CD4-positive, alpha-beta memory T cell (primary cell): ENCODE measurements around the gene LRRN3. TPM values are rescaled to one million over a fixed set of nuclear protein-coding genes. Genes with fewer than 3 reads are reported as not detected.

Source experiments
- CTCF ChIA-PET: fragments of 350-600 bp; sonication (Branson Sonifier 250); formaldehyde crosslinking; loops from one replicate; lab custom pipeline; 2021; ENCODE audit warnings: inconsistent platforms; ENCODE audit not compliant: partially characterized antibody; lab: Charles Lee
- POLR2A ChIA-PET: fragments of 350-600 bp; sonication (Branson Sonifier 250); formaldehyde crosslinking; loops from one replicate; lab custom pipeline; 2021; ENCODE audit not compliant: partially characterized antibody; lab: Charles Lee
- DNase-seq, 5 donors: peaks; one replicate each; pipeline versions ENCODE4 v3.0.0 to v3.0.0-alpha.2; 2020 to 2022; ENCODE audit warnings: mixed read lengths in 1 of 5
- H3K27ac ChIP-seq: one replicate; pipeline ENCODE4 v1.7.0; 2013; ENCODE audit warnings: low read depth, low read length
- H3K27me3 ChIP-seq: 2 replicates; pipeline ENCODE4 v1.7.0; 2013; ENCODE audit warnings: mild to moderate bottlenecking, low read length, moderate library complexity; ENCODE audit not compliant: insufficient read depth
- H3K36me3 ChIP-seq: 2 replicates; pipeline ENCODE4 v1.7.0; 2013; ENCODE audit warnings: mild to moderate bottlenecking, low read length, moderate library complexity; ENCODE audit not compliant: insufficient read depth
- H3K4me1 ChIP-seq: 2 replicates; pipeline ENCODE4 v1.7.0; 2013; ENCODE audit warnings: mild to moderate bottlenecking, low read length, moderate library complexity; ENCODE audit not compliant: insufficient read depth
- H3K4me3 ChIP-seq, 2 donors: one replicate each; pipeline ENCODE4 v1.7.0; 2013; ENCODE audit warnings: low read length in 2 of 2, mild to moderate bottlenecking in 1 of 2
- H3K9me3 ChIP-seq, 2 donors: one replicate each; pipeline ENCODE4 v1.7.0; 2013; ENCODE audit warnings: low read length in 2 of 2, control low read depth in 1 of 2; ENCODE audit not compliant: control insufficient read depth in 1 of 2
- H3K27ac Mint-ChIP-seq, 7 donors: one replicate each; pipeline ENCODE4 v1.8.0; 2020 to 2021; ENCODE audit warnings: mixed read lengths in 7 of 7, mild to moderate bottlenecking in 6 of 7, inconsistent platforms in 3 of 7, moderate library complexity in 3 of 7
- H3K27me3 Mint-ChIP-seq, 2 donors: one replicate each; pipeline ENCODE4 v1.8.0; 2020 to 2021; ENCODE audit warnings: mixed read lengths in 2 of 2
- H3K36me3 Mint-ChIP-seq, 2 donors: one replicate each; pipeline ENCODE4 v1.8.0; 2020 to 2021; ENCODE audit warnings: mixed read lengths in 2 of 2, inconsistent platforms in 1 of 2, mild to moderate bottlenecking in 1 of 2
- H3K4me1 Mint-ChIP-seq, 4 donors: one replicate each; pipeline ENCODE4 v1.8.0; 2020 to 2021; ENCODE audit warnings: mixed read lengths in 4 of 4, mild to moderate bottlenecking in 1 of 4
- H3K4me3 Mint-ChIP-seq, 8 donors: one replicate each; pipeline ENCODE4 v1.8.0; 2020 to 2021; ENCODE audit warnings: mixed read lengths in 8 of 8, mild to moderate bottlenecking in 7 of 8, moderate library complexity in 6 of 8, inconsistent platforms in 3 of 8
- H3K9me3 Mint-ChIP-seq, 8 donors: one replicate each; pipeline ENCODE4 v1.8.0; 2020 to 2021; ENCODE audit warnings: mixed read lengths in 8 of 8, mild to moderate bottlenecking in 5 of 8, inconsistent platforms in 3 of 8, moderate library complexity in 1 of 8
- intact Hi-C: fragments of 100-400 bp; cut with micrococcal nuclease; formaldehyde crosslinking; loops from one replicate; pipeline ENCODE4 v1.15.1; 2023
- polyA plus RNA-seq, 2 donors: library from polyadenylated mRNA; unstranded; fragments of 300-500 nt; fragmentation: Illumina TruSeq; gene quantifications; one replicate each; pipeline ENCODE4 v1.2.3, GENCODE V29; 2021
- total RNA-seq, 2 experiments: library from RNA; stranded (reverse); gene quantifications; one replicate each; pipeline ENCODE4 v1.2.3, GENCODE V29; 2021

Gene LRRN3
- total and polyA plus RNA-seq, 4 experiments from 2014 or later: 10.8 to 42.7 (median 27.2) TPM

DNA sequence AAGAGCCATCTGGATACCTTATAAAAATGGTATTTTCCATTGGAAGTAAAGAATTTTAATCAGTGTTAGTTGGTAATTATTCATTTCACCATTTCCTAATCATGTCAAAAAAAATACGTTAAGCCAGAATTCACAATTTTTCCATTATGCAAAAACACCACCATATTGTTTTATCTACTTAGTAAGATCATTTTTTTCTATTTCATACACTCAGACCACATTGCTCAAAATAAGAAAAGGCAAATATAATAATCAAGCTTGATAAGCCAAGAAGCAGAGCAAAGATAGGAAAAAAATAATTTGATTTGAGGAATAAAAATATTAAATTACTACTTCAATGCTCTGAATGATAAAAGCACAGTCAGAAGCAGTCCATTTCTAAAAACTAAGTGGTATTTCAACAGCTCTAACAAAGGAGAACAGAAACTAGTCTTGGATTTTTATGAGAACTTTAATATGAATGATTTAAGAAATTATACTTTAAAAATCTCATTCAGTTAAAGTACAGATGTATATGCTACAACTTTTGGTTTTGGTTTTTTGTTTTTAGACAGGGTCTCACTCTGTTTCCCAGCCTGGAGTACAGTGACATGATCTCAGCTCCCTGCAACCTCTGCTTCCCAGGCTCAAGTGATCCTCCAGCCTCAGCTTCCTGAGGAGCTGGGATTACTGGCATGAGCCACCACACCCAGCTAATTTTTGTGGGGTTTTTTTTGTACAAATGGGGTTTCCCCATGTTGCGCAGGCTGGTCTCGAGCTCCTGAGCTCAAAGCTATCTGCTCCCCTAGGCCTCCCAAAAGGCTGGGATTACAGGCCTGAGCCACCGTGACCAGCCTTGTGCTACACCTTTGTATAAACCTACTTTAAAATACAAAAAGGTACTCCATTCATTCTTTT is 46.6 kb downstream of the LRRN3 start:
- CTCF ChIA-PET: no interaction called here
- peak overlapping the region; percentile 81 to 96 (median 91) for H3K27ac Mint-ChIP-seq
- peaks cover 13 to 22% (median 20%) of the 10 kb centered on the region in 4 donors for H3K4me1 Mint-ChIP-seq
- H3K27ac ChIP-seq: peak overlapping the region; percentile 50
- no peaks in the 10 kb centered on the region for H3K27me3 Mint-ChIP-seq
- H3K9me3 ChIP-seq: no peaks in the 10 kb centered on the region
- intact Hi-C loops: no loop called here
- H3K27me3 ChIP-seq: no peaks in the 10 kb centered on the region
- no peaks in the 10 kb centered on the region for H3K36me3 ChIP-seq
- H3K36me3 Mint-ChIP-seq: peaks cover 0 to 2% of the 10 kb centered on the region in 2 donors
- POLR2A ChIA-PET: interaction anchor here (0.9 to 1.6 kb wide), 4 partner anchors 8 to 54 kb away, joined by 3 to 7 read pairs (median 4); no protein-coding TSS in a partner anchor
- H3K4me3 Mint-ChIP-seq: peak overlapping the region in 7 of 8 donors; percentile 18 to 80 (median 68)
- no peak overlapping the region for H3K4me3 ChIP-seq
- H3K4me1 ChIP-seq: peaks cover 19% of the 10 kb centered on the region
- peak in 2 of 5 donors; percentile 39 to 52 for DNase-seq
- no peaks in the 10 kb centered on the region for H3K9me3 Mint-ChIP-seq

DNA sequence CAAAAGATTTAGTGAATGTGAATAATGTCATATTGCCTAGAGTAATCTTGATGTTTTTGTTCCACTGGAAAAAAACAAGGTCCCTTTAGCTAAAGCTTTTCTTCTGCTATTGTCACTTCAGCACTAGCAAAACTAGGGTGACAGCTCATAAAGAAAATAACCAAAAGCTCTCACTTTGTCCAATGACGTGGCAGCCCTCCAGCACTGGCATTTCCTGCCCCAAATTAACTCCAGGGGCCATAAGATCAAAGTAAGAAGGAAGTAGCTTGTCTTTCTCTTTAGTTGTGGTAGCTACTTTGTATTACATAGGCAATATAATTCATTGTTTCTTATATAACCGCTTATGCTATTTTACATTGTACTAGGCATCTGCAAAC is 47.3 kb downstream of the LRRN3 start:
- no peaks in the 10 kb centered on the region for H3K36me3 ChIP-seq
- ChIA-PET POLR2A (interaction anchor here (0.9 to 1.6 kb wide), 4 partner anchors 8 to 55 kb away, joined by 3 to 7 read pairs (median 4); no protein-coding TSS in a partner anchor), CTCF (interaction anchor here (0.9 to 1.0 kb wide), 2 partner anchors 41 to 45 kb away, joined by 3 read pairs; no protein-coding TSS in a partner anchor)
- peaks cover 13 to 22% (median 20%) of the 10 kb centered on the region in 4 donors for H3K4me1 Mint-ChIP-seq
- H3K9me3 Mint-ChIP-seq: no peaks in the 10 kb centered on the region
- H3K27me3 ChIP-seq: no peaks in the 10 kb centered on the region
- no peaks in the 10 kb centered on the region for H3K9me3 ChIP-seq
- no peaks in the 10 kb centered on the region for H3K27me3 Mint-ChIP-seq
- intact Hi-C loops: no loop called here
- peak; percentile 66 to 75 (median 74) for DNase-seq
- peak overlapping the region; percentile 50 for H3K27ac ChIP-seq
- H3K4me3 ChIP-seq: no peak overlapping the region
- H3K4me3 Mint-ChIP-seq: peak overlapping the region in 6 of 8 donors; percentile 46 to 80 (median 69)
- peak overlapping the region; percentile 81 to 96 (median 91) for H3K27ac Mint-ChIP-seq
- peaks cover 19% of the 10 kb centered on the region for H3K4me1 ChIP-seq
- peaks cover 0 to 2% of the 10 kb centered on the region in 2 donors for H3K36me3 Mint-ChIP-seq

DNA sequence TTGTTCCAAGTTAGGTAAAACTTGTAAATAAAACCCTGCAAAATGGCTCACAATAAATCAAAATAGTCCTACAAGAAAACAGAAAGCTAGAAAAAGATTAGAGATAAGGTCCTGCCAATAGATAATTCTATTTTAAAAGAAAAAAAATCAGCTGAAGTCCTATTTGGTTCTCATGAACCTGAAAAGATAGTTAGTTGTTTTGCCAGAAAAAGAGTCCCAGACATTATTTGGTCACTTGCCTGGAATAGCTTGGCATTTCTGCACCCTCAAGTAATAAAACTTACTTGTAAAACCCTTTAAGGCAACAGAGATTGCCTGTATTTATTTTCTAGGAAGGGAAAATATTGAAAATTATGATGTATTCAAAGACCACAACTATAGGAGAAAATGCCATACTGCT is 47.7 kb downstream of the LRRN3 start:
- H3K36me3 Mint-ChIP-seq: peaks cover 0 to 2% of the 10 kb centered on the region in 2 donors
- H3K4me1 Mint-ChIP-seq: peaks cover 13 to 22% (median 20%) of the 10 kb centered on the region in 4 donors
- CTCF ChIA-PET: interaction anchor here (0.9 to 1.0 kb wide), 2 partner anchors 42 to 45 kb away, joined by 3 read pairs; no protein-coding TSS in a partner anchor
- Histone ChIP-seq H3K27ac (no peak overlapping the region), H3K4me1 (peaks cover 19% of the 10 kb centered on the region), H3K36me3 (no peaks in the 10 kb centered on the region), H3K9me3 (no peaks in the 10 kb centered on the region), H3K27me3 (no peaks in the 10 kb centered on the region), H3K4me3 (no peak overlapping the region)
- H3K27ac Mint-ChIP-seq: peak overlapping the region; percentile 81 to 96 (median 91)
- H3K27me3 Mint-ChIP-seq: no peaks in the 10 kb centered on the region
- H3K4me3 Mint-ChIP-seq: peak overlapping the region in 6 of 8 donors; percentile 46 to 80 (median 69)
- intact Hi-C loops: no loop called here
- no peak for DNase-seq
- POLR2A ChIA-PET: interaction anchor here (0.9 to 1.6 kb wide), 4 partner anchors 9 to 56 kb away, joined by 3 to 7 read pairs (median 4); no protein-coding TSS in a partner anchor
- no peaks in the 10 kb centered on the region for H3K9me3 Mint-ChIP-seq

DNA sequence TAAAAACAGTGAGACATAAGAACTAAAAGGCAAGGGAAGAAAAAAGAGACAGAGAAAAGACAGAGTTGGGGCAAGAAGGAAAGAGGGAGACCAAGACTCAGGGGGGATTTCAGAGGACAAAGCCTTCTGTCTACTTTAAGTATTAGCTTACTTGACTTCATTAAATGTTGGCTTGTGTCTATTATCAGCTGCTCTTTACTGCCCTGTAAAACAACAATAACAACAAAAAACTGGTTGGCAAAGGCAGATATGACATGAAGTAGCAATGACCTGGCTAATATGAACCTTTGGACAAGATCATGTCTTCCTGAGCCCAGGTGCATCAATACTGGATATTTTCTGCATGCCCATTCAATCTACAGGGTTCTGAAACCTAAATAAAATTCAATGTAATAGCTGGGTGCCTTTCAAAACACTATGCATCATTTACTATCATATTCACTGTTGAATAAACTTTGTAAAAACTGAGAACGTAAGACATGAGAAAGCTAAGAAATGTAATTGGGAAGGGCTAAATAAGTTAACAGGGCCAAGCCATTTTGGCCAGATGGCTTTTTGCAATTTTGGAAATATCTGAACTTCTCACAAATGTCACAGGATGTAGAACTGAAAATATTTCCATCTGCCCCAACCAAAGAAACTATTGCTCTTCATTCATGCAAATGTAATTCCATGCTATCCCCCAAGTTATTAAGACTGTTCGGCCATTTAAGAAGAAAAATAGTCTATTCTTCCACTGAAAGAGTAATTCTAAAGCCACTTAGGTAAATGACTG is 49.4 kb downstream of the LRRN3 start:
- Mint-ChIP-seq H3K9me3 (no peaks in the 10 kb centered on the region), H3K4me3 (no peak overlapping the region), H3K27me3 (no peaks in the 10 kb centered on the region), H3K36me3 (peaks cover 0 to 2% of the 10 kb centered on the region in 2 donors), H3K27ac (peak overlapping the region in 3 of 7 donors; percentile 51 to 68 (median 61)), H3K4me1 (peaks cover 13 to 22% (median 20%) of the 10 kb centered on the region in 4 donors)
- intact Hi-C loops: no loop called here
- Histone ChIP-seq H3K9me3 (no peaks in the 10 kb centered on the region), H3K4me1 (peaks cover 19% of the 10 kb centered on the region), H3K27me3 (no peaks in the 10 kb centered on the region), H3K27ac (no peak overlapping the region), H3K36me3 (no peaks in the 10 kb centered on the region), H3K4me3 (no peak overlapping the region)
- ChIA-PET POLR2A (interaction anchor here (1.5 kb wide), 1 partner anchor 23 kb away, joined by 3 read pairs; no protein-coding TSS in a partner anchor), CTCF (no interaction called here)
- DNase-seq: no peak

DNA sequence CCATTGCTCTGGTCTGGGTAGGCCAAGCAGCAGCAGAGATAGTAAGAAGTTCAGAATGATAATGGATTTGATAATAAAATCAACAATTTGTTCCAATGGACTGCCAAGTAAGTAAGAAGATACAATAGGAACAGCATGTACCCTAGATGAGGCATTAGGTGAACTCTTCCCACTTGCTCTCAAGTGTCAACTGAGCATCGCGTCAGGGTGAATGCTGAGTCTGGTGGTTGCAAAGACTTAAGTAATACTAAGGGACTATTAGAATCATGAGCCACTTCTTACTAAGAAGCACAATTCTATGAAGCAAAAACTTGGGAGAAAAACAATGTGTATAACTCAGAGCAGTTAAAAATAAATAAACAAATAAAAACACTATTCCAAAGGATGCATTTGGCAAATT is 54.5 kb downstream of the LRRN3 start:
- POLR2A ChIA-PET: no interaction called here
- CTCF ChIA-PET: no interaction called here
- Mint-ChIP-seq H3K36me3 (peaks cover 0 to 2% of the 10 kb centered on the region in 2 donors), H3K4me3 (no peak overlapping the region), H3K4me1 (peaks cover 0 to 2% (median 0%) of the 10 kb centered on the region in 4 donors), H3K27ac (no peak overlapping the region), H3K9me3 (no peaks in the 10 kb centered on the region), H3K27me3 (no peaks in the 10 kb centered on the region)
- Histone ChIP-seq H3K27ac (no peak overlapping the region), H3K27me3 (no peaks in the 10 kb centered on the region), H3K36me3 (no peaks in the 10 kb centered on the region), H3K4me1 (no peaks in the 10 kb centered on the region), H3K9me3 (no peaks in the 10 kb centered on the region), H3K4me3 (no peak overlapping the region)
- intact Hi-C loops: no loop called here
- no peak for DNase-seq

DNA sequence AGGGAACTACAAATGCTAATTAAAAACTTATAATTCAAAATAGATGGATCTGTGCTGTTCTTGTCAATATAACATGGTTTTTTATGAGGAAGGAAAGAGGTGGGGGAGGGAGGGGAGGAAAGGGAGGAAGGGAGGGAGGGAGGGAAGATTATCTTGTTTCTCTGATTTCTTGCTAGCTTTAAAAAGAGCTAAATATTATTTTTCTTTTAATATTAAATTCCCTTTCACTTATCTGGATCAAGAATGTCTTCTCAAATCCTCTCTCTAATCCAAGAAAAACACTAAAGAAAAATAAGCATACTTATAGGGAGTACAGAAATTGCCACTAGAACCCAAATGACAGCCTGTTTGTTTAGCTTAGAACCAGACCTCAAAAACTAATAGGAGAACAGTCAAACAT is 55.2 kb downstream of the LRRN3 start:
- no peak overlapping the region for H3K4me3 ChIP-seq
- intact Hi-C loops: no loop called here
- no peaks in the 10 kb centered on the region for H3K9me3 ChIP-seq
- no peak overlapping the region for H3K27ac ChIP-seq
- ChIA-PET CTCF (no interaction called here), POLR2A (no interaction called here)
- H3K27me3 ChIP-seq: no peaks in the 10 kb centered on the region
- Mint-ChIP-seq H3K9me3 (no peaks in the 10 kb centered on the region), H3K36me3 (peaks cover 0 to 2% of the 10 kb centered on the region in 2 donors), H3K4me1 (no peaks in the 10 kb centered on the region), H3K27ac (no peak overlapping the region), H3K27me3 (no peaks in the 10 kb centered on the region), H3K4me3 (no peak overlapping the region)
- DNase-seq: no peak
- no peaks in the 10 kb centered on the region for H3K36me3 ChIP-seq
- no peaks in the 10 kb centered on the region for H3K4me1 ChIP-seq
